ENCODE results near the gene PRKN.
"Not testable (repeated sequence)": the region's sequence is repeated elsewhere in the genome, so short reads cannot be mapped to it uniquely, and the experiment has no call there.

Gene PRKN

DNA sequence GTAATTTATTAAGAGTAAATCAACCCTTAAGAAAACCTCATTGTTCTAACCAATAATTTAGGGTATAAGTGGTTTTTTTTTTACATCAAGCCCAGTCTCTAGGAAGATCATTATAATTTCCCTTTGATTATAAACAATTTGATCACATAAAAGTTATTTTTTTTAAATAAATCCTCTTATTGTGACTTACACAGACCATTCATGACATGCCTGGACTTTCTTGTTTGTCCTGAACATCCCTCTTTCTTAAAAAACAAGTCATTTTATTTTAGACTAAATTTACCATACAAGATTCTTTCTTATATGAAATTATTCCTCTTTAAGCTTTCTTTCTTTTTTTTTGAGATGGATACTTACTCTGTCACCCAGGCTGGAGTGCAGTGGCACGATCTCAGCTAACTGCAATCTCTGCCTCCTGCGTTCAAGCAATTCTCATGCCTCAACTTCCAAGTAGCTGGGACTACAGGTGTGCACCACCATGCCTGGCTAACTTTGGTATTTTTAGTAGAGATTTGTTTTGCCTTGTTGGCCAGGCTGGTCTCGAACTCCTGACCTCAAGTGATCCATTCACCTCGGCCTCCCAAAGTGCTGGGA, 1400.1 kb downstream of the PRKN start:
- no peak for TF ChIP-seq EZH2phosphoT487 (IDR thresholded peaks at IDR 0.05; ENCODE audit: low read depth)
- Histone ChIP-seq H4K20me1 (ENCODE audit: insufficient read depth, low read length) (no peaks in the 10 kb centered on the region), H3K4me2 (ENCODE audit: low read length) (no peak overlapping the region), H3K36me3 (replicated peaks; ENCODE audit: low read depth, low read length) (no peaks in the 10 kb centered on the region), H3K79me2 (ENCODE audit: low read length) (no peaks in the 10 kb centered on the region), H3K4me1 (ENCODE audit: low read length) (no peaks in the 10 kb centered on the region), H2AFZ (ENCODE audit: low read depth, low read length) (no peak overlapping the region), H3K9ac (ENCODE audit: low read length) (no peak overlapping the region), H3K27me3 (ENCODE audit: low read depth, low read length) (no peaks in the 10 kb centered on the region), H3K27ac (ENCODE audit: low read length) (no peak overlapping the region), H3K4me3 (ENCODE audit: low read length) (no peak overlapping the region), H3K9me3 (ENCODE audit: insufficient read depth, low read length) (no peaks in the 10 kb centered on the region)

DNA sequence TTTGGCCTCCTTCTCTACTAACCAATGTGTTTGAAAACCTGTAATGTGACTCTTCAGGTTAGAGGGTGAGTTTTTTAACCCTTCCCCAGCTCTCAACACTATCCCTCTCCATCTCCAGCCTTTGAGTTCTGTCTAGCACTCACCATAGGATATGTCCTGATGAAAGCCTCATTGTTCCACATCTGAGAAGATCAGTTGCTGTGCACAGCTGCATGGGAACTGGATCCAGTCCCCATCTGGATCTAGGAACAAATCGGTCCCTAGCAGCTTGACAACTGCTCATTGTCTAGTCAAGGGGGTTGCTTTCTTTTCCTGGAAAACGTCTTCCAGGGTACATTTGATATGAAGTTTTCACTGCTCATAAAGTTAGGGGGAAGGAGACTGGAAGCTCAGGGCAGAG, 1408.3 kb downstream of the PRKN start:
- TF ChIP-seq, protein P1, sequence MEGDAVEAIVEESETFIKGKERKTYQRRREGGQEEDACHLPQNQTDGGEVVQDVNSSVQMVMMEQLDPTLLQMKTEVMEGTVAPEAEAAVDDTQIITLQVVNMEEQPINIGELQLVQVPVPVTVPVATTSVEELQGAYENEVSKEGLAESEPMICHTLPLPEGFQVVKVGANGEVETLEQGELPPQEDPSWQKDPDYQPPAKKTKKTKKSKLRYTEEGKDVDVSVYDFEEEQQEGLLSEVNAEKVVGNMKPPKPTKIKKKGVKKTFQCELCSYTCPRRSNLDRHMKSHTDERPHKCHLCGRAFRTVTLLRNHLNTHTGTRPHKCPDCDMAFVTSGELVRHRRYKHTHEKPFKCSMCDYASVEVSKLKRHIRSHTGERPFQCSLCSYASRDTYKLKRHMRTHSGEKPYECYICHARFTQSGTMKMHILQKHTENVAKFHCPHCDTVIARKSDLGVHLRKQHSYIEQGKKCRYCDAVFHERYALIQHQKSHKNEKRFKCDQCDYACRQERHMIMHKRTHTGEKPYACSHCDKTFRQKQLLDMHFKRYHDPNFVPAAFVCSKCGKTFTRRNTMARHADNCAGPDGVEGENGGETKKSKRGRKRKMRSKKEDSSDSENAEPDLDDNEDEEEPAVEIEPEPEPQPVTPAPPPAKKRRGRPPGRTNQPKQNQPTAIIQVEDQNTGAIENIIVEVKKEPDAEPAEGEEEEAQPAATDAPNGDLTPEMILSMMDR (IDR thresholded peaks at IDR 0.05; ENCODE audit: low read depth, low read length), result no peak
- no peak for TF ChIP-seq EZH2phosphoT487 (IDR thresholded peaks at IDR 0.05; ENCODE audit: low read depth)
- no peak overlapping the region for H3K27ac ChIP-seq (ENCODE audit: low read length)
- H2AFZ ChIP-seq (ENCODE audit: low read depth, low read length), result no peak overlapping the region

DNA sequence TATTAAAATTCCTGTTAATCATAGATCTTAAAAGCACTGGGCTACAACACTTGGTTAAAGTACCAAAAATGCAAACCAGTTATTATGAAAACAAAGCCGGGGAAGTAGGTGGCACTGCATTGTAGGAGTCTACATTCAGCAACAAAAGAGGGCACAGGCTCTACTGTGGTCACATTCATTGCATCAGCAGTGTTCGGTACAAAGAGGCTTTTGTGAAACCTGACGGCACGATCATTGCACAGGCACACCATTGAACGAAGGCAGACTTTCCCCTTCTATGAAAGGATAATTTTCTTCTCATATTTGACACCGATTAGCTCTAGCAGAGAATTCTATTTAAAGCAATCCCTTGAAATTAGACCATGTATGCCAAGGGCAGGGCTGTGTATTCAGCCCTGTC, 1409.1 kb downstream of the PRKN start:
- TF ChIP-seq EZH2phosphoT487 (IDR thresholded peaks at IDR 0.05; ENCODE audit: low read depth), result no peak
- TF ChIP-seq, protein P1 (IDR thresholded peaks at IDR 0.05; ENCODE audit: low read depth, low read length), result no peak
- no peak overlapping the region for H3K4me2 ChIP-seq (ENCODE audit: low read length)
- no peaks in the 10 kb centered on the region for H3K36me3 ChIP-seq (replicated peaks; ENCODE audit: low read depth, low read length)
- H3K27me3 ChIP-seq (ENCODE audit: low read depth, low read length), result no peaks in the 10 kb centered on the region
- H2AFZ ChIP-seq (ENCODE audit: low read depth, low read length), result no peak overlapping the region
- no peaks in the 10 kb centered on the region for H3K79me2 ChIP-seq (ENCODE audit: low read length)
- H4K20me1 ChIP-seq (ENCODE audit: insufficient read depth, low read length), result no peaks in the 10 kb centered on the region
- H3K9me3 ChIP-seq (ENCODE audit: insufficient read depth, low read length), result no peaks in the 10 kb centered on the region
- H3K27ac ChIP-seq (ENCODE audit: low read length), result no peak overlapping the region
- no peak overlapping the region for H3K4me3 ChIP-seq (ENCODE audit: low read length)
- no peaks in the 10 kb centered on the region for H3K4me1 ChIP-seq (ENCODE audit: low read length)
- no peak overlapping the region for H3K9ac ChIP-seq (ENCODE audit: low read length)

More for the DNA sequence above, 1408.3 kb downstream of the PRKN start:
- Histone ChIP-seq H3K9me3 (ENCODE audit: insufficient read depth, low read length) (no peaks in the 10 kb centered on the region), H3K27me3 (ENCODE audit: low read depth, low read length) (no peaks in the 10 kb centered on the region), H3K9ac (ENCODE audit: low read length) (no peak overlapping the region), H3K4me1 (ENCODE audit: low read length) (no peaks in the 10 kb centered on the region), H3K36me3 (replicated peaks; ENCODE audit: low read depth, low read length) (no peaks in the 10 kb centered on the region), H3K79me2 (ENCODE audit: low read length) (no peaks in the 10 kb centered on the region), H3K4me3 (ENCODE audit: low read length) (no peak overlapping the region), H3K4me2 (ENCODE audit: low read length) (no peak overlapping the region), H4K20me1 (ENCODE audit: insufficient read depth, low read length) (no peaks in the 10 kb centered on the region)

DNA sequence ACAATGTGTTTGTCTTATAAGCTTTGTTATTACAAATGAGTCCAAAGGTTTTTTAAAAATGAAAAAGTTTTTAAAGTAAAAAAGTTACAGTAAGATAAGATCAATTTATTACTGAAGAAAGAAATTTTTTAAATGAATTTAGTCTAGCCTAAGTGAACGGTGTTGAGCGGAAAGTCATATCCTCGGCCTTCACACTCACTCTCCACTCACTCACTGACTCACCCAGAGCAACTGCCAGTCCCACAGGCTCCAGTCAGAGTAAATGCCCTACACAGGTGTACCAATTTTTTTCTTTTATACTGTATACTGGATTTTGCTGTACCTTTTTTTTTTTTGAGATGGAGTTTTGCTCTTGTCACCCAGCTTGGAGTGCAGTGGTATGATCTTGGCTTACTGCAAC, 1411.0 kb downstream of the PRKN start:
- no peaks in the 10 kb centered on the region for H3K79me2 ChIP-seq (ENCODE audit: low read length)
- H2AFZ ChIP-seq (ENCODE audit: low read depth, low read length), result no peak overlapping the region
- H3K9me3 ChIP-seq (ENCODE audit: insufficient read depth, low read length), result no peaks in the 10 kb centered on the region
- no peak overlapping the region for H3K27ac ChIP-seq (ENCODE audit: low read length)
- no peak overlapping the region for H3K9ac ChIP-seq (ENCODE audit: low read length)
- no peaks in the 10 kb centered on the region for H3K4me1 ChIP-seq (ENCODE audit: low read length)
- TF ChIP-seq, protein P1 (IDR thresholded peaks at IDR 0.05; ENCODE audit: low read depth, low read length), result no peak
- no peak for TF ChIP-seq EZH2phosphoT487 (IDR thresholded peaks at IDR 0.05; ENCODE audit: low read depth)
- no peak overlapping the region for H3K4me2 ChIP-seq (ENCODE audit: low read length)
- no peaks in the 10 kb centered on the region for H4K20me1 ChIP-seq (ENCODE audit: insufficient read depth, low read length)
- H3K27me3 ChIP-seq (ENCODE audit: low read depth, low read length), result no peaks in the 10 kb centered on the region
- H3K4me3 ChIP-seq (ENCODE audit: low read length), result no peak overlapping the region
- H3K36me3 ChIP-seq (replicated peaks; ENCODE audit: low read depth, low read length), result no peaks in the 10 kb centered on the region

DNA sequence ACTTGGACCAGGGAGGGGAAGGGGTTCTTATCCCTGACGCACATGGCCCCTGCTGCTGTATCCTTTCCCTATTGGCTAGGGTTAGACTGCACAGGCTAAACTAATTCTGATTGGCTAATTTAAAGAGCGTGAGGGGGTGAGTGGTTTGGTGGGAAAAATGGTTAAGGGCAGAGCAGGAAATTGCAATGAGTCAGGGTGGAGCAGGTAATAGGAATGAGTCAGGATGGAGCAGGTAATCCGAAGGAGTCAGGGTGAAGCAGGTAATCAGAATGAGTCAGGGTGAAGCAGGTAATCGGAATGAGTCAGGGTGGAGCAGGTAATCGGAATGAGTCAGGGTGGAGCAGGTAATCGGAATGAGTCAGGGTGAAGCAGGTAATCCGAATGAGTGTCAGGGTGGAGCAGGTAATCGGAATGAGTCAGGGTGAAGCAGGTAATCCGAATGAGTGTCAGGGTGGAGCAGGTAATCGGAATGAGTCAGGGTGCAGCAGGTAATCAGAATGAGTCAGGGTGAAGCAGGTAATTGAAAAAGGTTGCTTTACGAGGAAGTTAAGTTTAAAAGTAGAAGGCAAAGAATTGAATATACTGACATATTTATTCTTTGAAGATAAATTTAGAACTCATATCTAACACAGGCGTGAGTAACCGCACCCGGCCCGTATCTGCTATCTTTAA, 1412.2 kb downstream of the PRKN start:
- not testable (repeated sequence) for H3K79me2 ChIP-seq (ENCODE audit: low read length); H3K27me3 ChIP-seq (ENCODE audit: low read depth, low read length); H2AFZ ChIP-seq (ENCODE audit: low read depth, low read length); H3K9ac ChIP-seq (ENCODE audit: low read length); H3K9me3 ChIP-seq (ENCODE audit: insufficient read depth, low read length); H3K27ac ChIP-seq (ENCODE audit: low read length); H3K36me3 ChIP-seq (replicated peaks; ENCODE audit: low read depth, low read length); H4K20me1 ChIP-seq (ENCODE audit: insufficient read depth, low read length); H3K4me3 ChIP-seq (ENCODE audit: low read length); H3K4me1 ChIP-seq (ENCODE audit: low read length); H3K4me2 ChIP-seq (ENCODE audit: low read length)

DNA sequence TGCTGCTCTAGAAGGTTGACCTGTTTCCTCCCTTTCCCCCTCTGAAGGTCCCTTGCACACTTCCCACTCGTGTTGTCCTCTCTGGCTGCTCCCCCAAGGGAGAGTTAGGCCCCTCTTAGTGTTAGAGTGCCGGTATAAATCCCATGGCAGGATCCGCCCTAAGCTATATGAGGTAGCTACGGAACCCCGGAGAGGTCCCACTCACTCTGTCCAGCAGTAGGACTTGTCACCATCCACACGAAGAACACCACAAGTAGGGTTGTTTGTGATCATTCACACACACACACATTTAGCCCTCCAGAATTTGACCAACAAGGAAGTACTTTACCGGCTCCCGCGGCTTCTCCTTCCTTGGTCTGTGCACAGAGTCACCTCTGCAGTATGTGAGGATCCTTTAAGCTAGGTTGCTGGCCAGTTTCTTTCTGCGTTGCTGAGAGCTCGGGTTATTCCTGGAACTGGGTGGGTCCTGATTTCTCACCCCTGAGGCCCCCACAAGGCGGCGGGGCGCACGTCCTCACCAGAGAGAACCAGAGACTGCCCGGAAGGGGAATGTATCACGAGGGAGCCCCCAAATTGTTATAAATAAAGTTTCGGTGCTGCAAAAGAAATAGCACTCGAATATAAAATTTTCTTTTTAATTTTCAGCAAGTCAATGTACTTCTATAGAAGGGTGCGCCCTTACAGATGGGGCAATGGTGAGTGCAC, 1412.9 kb downstream of the PRKN start:
- not testable (repeated sequence) for H3K4me3 ChIP-seq (ENCODE audit: low read length)

More for the DNA sequence above, 1412.9 kb downstream of the PRKN start:
- H3K9ac ChIP-seq (ENCODE audit: low read length); H3K27me3 ChIP-seq (ENCODE audit: low read depth, low read length); H3K79me2 ChIP-seq (ENCODE audit: low read length); H2AFZ ChIP-seq (ENCODE audit: low read depth, low read length); H3K4me2 ChIP-seq (ENCODE audit: low read length); H3K4me1 ChIP-seq (ENCODE audit: low read length); H4K20me1 ChIP-seq (ENCODE audit: insufficient read depth, low read length); H3K9me3 ChIP-seq (ENCODE audit: insufficient read depth, low read length); H3K27ac ChIP-seq (ENCODE audit: low read length); H3K36me3 ChIP-seq (replicated peaks; ENCODE audit: low read depth, low read length): not testable (repeated sequence)

Data from OCI-LY3 (cell line).